ENCODE results near the gene DHRS7B. TPM values are rescaled to one million over a fixed set of nuclear protein-coding genes. Genes with fewer than 3 reads are reported as not detected.
A peak's percentile ranks its signal among the peaks of the same experiment; 100 is the strongest.

The DHRS7B gene
- polyA plus RNA-seq, 1 donor (not counting 4 experiments of a cell fraction or from before 2014, with no cell fraction given) = 33.8 TPM

DNA sequence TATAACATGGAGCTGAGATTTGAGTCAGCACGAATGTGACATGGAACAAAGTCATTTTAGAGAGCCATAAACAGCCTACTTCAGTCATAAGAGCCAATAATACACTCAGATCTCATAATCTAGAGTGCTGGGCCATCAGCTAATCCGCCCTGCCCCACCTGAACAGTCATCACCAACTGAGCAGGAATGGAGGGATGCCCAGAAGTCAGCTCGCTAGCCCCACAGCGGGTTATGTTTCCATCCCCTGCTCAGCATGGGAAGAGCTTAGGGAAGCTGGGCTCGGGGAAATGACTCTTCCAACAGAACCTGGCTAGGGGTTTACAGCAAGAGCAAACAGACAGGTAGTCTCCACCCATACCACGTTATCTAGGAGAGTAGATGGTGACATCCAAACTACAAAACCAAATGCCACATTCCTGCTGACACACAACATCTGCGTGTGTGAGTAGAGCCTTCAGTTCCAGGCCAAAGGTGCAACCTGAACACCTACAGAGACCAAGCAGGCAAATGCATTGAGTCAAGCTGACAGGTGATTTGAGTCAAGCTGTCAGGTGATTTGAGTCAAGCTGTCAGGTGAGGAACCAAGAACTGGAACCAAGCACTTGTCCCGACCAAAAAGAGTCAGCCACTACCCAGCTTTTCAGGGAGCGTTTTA is 85.2 kb downstream of the DHRS7B start:
- Histone ChIP-seq H3K27ac (ENCODE audit: control insufficient read depth, insufficient read depth, low read length) (peak overlapping the region; percentile 85), H3K9me3 (ENCODE audit: control insufficient read depth, low read depth, low read length) (no peaks in the 10 kb centered on the region), H3K4me3 (ENCODE audit: control insufficient read depth in 2 of 3, extremely low read depth in 1 of 3, insufficient read depth in 2 of 3, low read depth in 1 of 3, low read length in 3 of 3) (peak overlapping the region in 2 of 3 experiments; percentile 93 to 94), H2AFZ (ENCODE audit: control insufficient read depth, low read length) (no peak overlapping the region), H3K9me1 (ENCODE audit: control insufficient read depth, extremely low read depth, insufficient read depth, low read length) (no peaks in the 10 kb centered on the region), H4K20me1 (ENCODE audit: control insufficient read depth, extremely low read depth, insufficient read depth, low read length) (peaks cover 22% of the 10 kb centered on the region), H3K4me1 (ENCODE audit: control insufficient read depth, extremely low read depth, insufficient read depth, low read length) (peaks cover 52% of the 10 kb centered on the region), H3K4me2 (ENCODE audit: control insufficient read depth, extremely low read depth, insufficient read depth, low read depth, low read length) (peak overlapping the region; percentile 95), H3K79me2 (ENCODE audit: control insufficient read depth, insufficient read depth, low read length) (peaks cover 90% of the 10 kb centered on the region), H3K36me3 (ENCODE audit: control insufficient read depth in 2 of 2, extremely low read depth in 1 of 2, insufficient read depth in 2 of 2, low read length in 2 of 2) (peaks cover 7 to 18% of the 10 kb centered on the region in 2 experiments), H3K27me3 (ENCODE audit: control insufficient read depth, extremely low read depth, insufficient read depth, low read length) (no peaks in the 10 kb centered on the region), H3K9ac (ENCODE audit: control insufficient read depth, extremely low read depth, insufficient read depth, low read length) (peak overlapping the region; percentile 23)
- peak; percentile 82 for FAIRE-seq
- no peak for DNase-seq (ENCODE audit: low read depth, low spot score)
- TF ChIP-seq, protein P1, sequence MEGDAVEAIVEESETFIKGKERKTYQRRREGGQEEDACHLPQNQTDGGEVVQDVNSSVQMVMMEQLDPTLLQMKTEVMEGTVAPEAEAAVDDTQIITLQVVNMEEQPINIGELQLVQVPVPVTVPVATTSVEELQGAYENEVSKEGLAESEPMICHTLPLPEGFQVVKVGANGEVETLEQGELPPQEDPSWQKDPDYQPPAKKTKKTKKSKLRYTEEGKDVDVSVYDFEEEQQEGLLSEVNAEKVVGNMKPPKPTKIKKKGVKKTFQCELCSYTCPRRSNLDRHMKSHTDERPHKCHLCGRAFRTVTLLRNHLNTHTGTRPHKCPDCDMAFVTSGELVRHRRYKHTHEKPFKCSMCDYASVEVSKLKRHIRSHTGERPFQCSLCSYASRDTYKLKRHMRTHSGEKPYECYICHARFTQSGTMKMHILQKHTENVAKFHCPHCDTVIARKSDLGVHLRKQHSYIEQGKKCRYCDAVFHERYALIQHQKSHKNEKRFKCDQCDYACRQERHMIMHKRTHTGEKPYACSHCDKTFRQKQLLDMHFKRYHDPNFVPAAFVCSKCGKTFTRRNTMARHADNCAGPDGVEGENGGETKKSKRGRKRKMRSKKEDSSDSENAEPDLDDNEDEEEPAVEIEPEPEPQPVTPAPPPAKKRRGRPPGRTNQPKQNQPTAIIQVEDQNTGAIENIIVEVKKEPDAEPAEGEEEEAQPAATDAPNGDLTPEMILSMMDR (optimal IDR thresholded peaks at IDR 0.05 in 1 of 3, IDR thresholded peaks at IDR 0.05 in 1 of 3, conservative IDR thresholded peaks at IDR 0.05 in 1 of 3; ENCODE audit: extremely low read depth in 1 of 3, insufficient read depth in 2 of 3, low read length in 3 of 3) = no peak
- no peak for TF ChIP-seq EZH2 (IDR thresholded peaks at IDR 0.05; ENCODE audit: low read length)
- dilution Hi-C loops (cut with MboI; ENCODE audit: extremely low pct_ligation_motif_present, low sequenced_read_pairs) = no loop called here

DNA sequence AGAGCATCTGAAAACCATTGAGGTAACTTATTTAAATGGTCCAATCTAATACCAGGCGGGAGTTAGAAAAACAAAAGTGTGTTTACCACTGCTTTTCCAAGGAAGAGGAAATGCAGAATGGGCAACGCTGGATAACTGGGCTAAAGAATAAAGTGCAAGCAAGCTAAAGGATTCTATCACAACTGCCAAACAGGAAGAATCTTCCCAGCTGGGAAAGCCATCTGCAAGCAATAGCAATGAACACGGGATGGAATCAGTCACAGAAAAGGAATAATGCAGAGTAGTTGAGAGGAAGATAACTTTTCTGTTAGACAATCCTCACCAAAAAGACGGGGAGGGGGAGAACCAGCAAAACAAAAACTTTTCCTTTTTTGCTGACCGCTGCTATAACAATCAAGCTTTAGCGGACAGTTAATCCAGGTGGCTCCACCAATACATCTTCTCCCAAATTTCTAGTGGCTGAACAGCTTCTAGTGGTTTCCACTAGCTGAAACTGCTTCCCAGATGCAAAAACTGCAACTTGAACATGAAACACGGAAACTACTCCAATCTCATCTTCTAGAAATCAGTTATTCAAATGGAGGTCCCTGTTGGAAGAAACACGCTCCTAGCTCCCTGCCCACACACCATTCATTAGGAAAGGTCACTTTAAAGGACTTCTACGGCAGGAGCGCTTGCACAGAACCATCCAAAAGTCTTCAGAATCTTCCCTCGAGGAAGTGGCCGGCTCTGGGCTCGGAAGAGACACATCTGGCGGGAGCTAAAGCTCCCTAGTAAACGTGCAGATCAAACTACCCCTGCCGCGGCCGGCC is 86.3 kb downstream of the DHRS7B start:
- Histone ChIP-seq H3K9me1 (ENCODE audit: control insufficient read depth, extremely low read depth, insufficient read depth, low read length) (no peaks in the 10 kb centered on the region), H3K36me3 (ENCODE audit: control insufficient read depth in 2 of 2, extremely low read depth in 1 of 2, insufficient read depth in 2 of 2, low read length in 2 of 2) (peaks cover 7 to 21% of the 10 kb centered on the region in 2 experiments), H3K4me2 (ENCODE audit: control insufficient read depth, extremely low read depth, insufficient read depth, low read depth, low read length) (peak overlapping the region; percentile 95), H3K9ac (ENCODE audit: control insufficient read depth, extremely low read depth, insufficient read depth, low read length) (peak overlapping the region; percentile 84), H3K27ac (ENCODE audit: control insufficient read depth, insufficient read depth, low read length) (peak overlapping the region; percentile 85), H2AFZ (ENCODE audit: control insufficient read depth, low read length) (no peak overlapping the region), H3K27me3 (ENCODE audit: control insufficient read depth, extremely low read depth, insufficient read depth, low read length) (no peaks in the 10 kb centered on the region), H3K79me2 (ENCODE audit: control insufficient read depth, insufficient read depth, low read length) (peaks cover 90% of the 10 kb centered on the region), H3K4me1 (ENCODE audit: control insufficient read depth, extremely low read depth, insufficient read depth, low read length) (peaks cover 52% of the 10 kb centered on the region), H3K4me3 (ENCODE audit: control insufficient read depth in 2 of 3, extremely low read depth in 1 of 3, insufficient read depth in 2 of 3, low read depth in 1 of 3, low read length in 3 of 3) (peak overlapping the region; percentile 93 to 94 (median 93)), H4K20me1 (ENCODE audit: control insufficient read depth, extremely low read depth, insufficient read depth, low read length) (peaks cover 24% of the 10 kb centered on the region), H3K9me3 (ENCODE audit: control insufficient read depth, low read depth, low read length) (no peaks in the 10 kb centered on the region)
- TF ChIP-seq, protein P1 (optimal IDR thresholded peaks at IDR 0.05 in 1 of 3, IDR thresholded peaks at IDR 0.05 in 1 of 3, conservative IDR thresholded peaks at IDR 0.05 in 1 of 3; ENCODE audit: extremely low read depth in 1 of 3, insufficient read depth in 2 of 3, low read length in 3 of 3) = no peak
- no peak for TF ChIP-seq EZH2 (IDR thresholded peaks at IDR 0.05; ENCODE audit: low read length)
- FAIRE-seq = no peak
- dilution Hi-C loops (cut with MboI; ENCODE audit: extremely low pct_ligation_motif_present, low sequenced_read_pairs) = no loop called here
- DNase-seq (ENCODE audit: low read depth, low spot score) = no peak
